ENCODE data around the gene DUXA.

GRCh38 chr19:57192077-57192420 is 24.8 kb upstream of the DUXA start:
- no peak for TF ChIP-seq CTCF (IDR thresholded peaks at IDR 0.05)
- no peak for TF ChIP-seq POLR2A (IDR thresholded peaks at IDR 0.05)

All from heart left ventricle (tissue), 13 donors.